Measurements from ENCODE around the gene PARD3.
A peak's percentile ranks its signal among the peaks of the same experiment; 100 is the strongest.

The PARD3 gene

DNA sequence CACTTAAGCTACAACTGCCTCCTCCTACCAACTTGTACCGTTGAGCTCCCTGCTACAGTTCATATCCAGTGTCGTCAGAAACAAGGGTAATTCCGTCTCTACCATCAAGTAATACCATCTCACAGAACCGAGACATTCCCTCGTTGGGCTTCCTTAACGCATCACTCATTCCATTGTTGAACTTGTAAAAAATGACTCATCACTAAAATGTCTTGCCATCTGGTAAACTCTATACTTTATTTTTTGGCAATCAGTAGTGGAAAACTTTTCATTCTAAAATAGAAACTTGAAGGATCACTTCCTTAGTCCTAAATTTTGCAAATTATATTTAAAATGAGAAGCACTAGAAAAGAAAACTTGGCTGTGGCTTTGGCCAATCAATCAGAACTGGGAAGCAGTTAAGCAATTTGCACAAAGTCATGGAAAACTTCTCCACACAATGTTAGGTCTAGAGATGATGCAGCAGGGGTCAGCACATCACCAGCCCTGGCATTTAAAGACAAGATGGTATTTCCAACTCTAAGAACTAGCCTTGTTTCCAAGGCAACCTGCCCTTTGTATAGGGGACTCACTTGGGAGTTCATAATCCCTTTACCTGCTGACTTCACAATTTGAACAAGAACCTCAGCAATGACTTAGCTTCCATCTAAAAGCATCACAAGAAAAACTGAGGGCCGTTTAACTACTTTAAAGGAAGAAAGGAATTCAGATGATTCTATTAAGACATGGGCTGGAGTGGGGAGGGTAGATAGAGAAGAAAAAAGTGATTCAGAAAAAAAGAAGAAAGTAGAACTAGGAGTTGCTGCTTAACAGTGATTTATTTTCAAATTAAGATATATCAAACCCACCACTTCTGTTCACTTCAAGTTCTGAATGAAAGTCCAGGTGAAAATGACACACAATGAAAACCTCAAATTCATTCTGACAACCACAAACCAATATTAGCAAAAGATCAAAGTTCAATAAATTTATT lies 288.1 kb downstream of the PARD3 start:
- Histone ChIP-seq H3K9me2 (replicated peaks; ENCODE audit: control insufficient read depth, low read length) (no peaks in the 10 kb centered on the region), H4K20me1 (ENCODE audit: control insufficient read depth, insufficient read depth, low read depth, low read length) (no peaks in the 10 kb centered on the region), H3K4me2 (ENCODE audit: low read length) (peak overlapping the region; percentile 30), H3K27me3 (ENCODE audit: control insufficient read depth, low read length) (no peaks in the 10 kb centered on the region), H3K27ac (ENCODE audit: low read depth, low read length) (peak overlapping the region; percentile 93), H3K4me1 (ENCODE audit: control insufficient read depth, low read length) (peaks cover 73% of the 10 kb centered on the region), H3K36me3 (ENCODE audit: control insufficient read depth, low read length) (peaks cover 5% of the 10 kb centered on the region; the same call in 1 of the 2 replicates), H3F3A (ENCODE audit: control insufficient read depth, insufficient read depth) (peaks cover 14% of the 10 kb centered on the region), H3K4me3 (ENCODE audit: low read length) (peak overlapping the region; percentile 11; the same call in 1 of the 2 replicates), H3K79me2 (ENCODE audit: control insufficient read depth, low read length) (no peaks in the 10 kb centered on the region), H3K9me3 (ENCODE audit: control insufficient read depth, insufficient read depth, low read length) (peaks cover 9% of the 10 kb centered on the region)
- TF ChIP-seq, protein P1, sequence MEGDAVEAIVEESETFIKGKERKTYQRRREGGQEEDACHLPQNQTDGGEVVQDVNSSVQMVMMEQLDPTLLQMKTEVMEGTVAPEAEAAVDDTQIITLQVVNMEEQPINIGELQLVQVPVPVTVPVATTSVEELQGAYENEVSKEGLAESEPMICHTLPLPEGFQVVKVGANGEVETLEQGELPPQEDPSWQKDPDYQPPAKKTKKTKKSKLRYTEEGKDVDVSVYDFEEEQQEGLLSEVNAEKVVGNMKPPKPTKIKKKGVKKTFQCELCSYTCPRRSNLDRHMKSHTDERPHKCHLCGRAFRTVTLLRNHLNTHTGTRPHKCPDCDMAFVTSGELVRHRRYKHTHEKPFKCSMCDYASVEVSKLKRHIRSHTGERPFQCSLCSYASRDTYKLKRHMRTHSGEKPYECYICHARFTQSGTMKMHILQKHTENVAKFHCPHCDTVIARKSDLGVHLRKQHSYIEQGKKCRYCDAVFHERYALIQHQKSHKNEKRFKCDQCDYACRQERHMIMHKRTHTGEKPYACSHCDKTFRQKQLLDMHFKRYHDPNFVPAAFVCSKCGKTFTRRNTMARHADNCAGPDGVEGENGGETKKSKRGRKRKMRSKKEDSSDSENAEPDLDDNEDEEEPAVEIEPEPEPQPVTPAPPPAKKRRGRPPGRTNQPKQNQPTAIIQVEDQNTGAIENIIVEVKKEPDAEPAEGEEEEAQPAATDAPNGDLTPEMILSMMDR (IDR thresholded peaks at IDR 0.05; ENCODE audit: low read depth, low read length, poor library complexity, severe bottlenecking), result no peak
- TF ChIP-seq EZH2phosphoT487 (IDR thresholded peaks at IDR 0.05; ENCODE audit: borderline replicate concordance, low read length), result no peak

GRCh38 chr10:34526186-34526585 lies 288.9 kb downstream of the PARD3 start:
- Histone ChIP-seq H3F3A (ENCODE audit: control insufficient read depth, insufficient read depth) (peaks cover 14% of the 10 kb centered on the region), H3K9me2 (replicated peaks; ENCODE audit: control insufficient read depth, low read length) (no peaks in the 10 kb centered on the region), H3K36me3 (ENCODE audit: control insufficient read depth, low read length) (peaks cover 5% of the 10 kb centered on the region; the same call in 1 of the 2 replicates), H3K4me3 (ENCODE audit: low read length) (no peak overlapping the region), H3K27ac (ENCODE audit: low read depth, low read length) (peak overlapping the region; percentile 93), H3K4me1 (ENCODE audit: control insufficient read depth, low read length) (peaks cover 76% of the 10 kb centered on the region), H3K9me3 (ENCODE audit: control insufficient read depth, insufficient read depth, low read length) (peaks cover 4% of the 10 kb centered on the region), H3K27me3 (ENCODE audit: control insufficient read depth, low read length) (no peaks in the 10 kb centered on the region), H3K79me2 (ENCODE audit: control insufficient read depth, low read length) (no peaks in the 10 kb centered on the region), H4K20me1 (ENCODE audit: control insufficient read depth, insufficient read depth, low read depth, low read length) (no peaks in the 10 kb centered on the region), H3K4me2 (ENCODE audit: low read length) (peak overlapping the region; percentile 30; the same call in 1 of the 2 replicates)
- TF ChIP-seq, protein P1 (IDR thresholded peaks at IDR 0.05; ENCODE audit: low read depth, low read length, poor library complexity, severe bottlenecking), result no peak
- no peak for TF ChIP-seq EZH2phosphoT487 (IDR thresholded peaks at IDR 0.05; ENCODE audit: borderline replicate concordance, low read length)

- Histone ChIP-seq H3K27me3 (ENCODE audit: control insufficient read depth, low read length) (no peaks in the 10 kb centered on the region), H3K4me3 (ENCODE audit: low read length) (peak overlapping the region; percentile 63), H4K20me1 (ENCODE audit: control insufficient read depth, insufficient read depth, low read depth, low read length) (no peaks in the 10 kb centered on the region), H3K4me2 (ENCODE audit: low read length) (peak overlapping the region; percentile 72), H3K9me2 (replicated peaks; ENCODE audit: control insufficient read depth, low read length) (no peaks in the 10 kb centered on the region), H3K4me1 (ENCODE audit: control insufficient read depth, low read length) (peaks cover 81% of the 10 kb centered on the region), H3K79me2 (ENCODE audit: control insufficient read depth, low read length) (no peaks in the 10 kb centered on the region), H3K27ac (ENCODE audit: low read depth, low read length) (peak overlapping the region; percentile 93), H3K36me3 (ENCODE audit: control insufficient read depth, low read length) (peaks cover 5% of the 10 kb centered on the region; the same call in 1 of the 2 replicates), H3F3A (ENCODE audit: control insufficient read depth, insufficient read depth) (peaks cover 14% of the 10 kb centered on the region), H3K9me3 (ENCODE audit: control insufficient read depth, insufficient read depth, low read length) (no peaks in the 10 kb centered on the region)
- no peak for TF ChIP-seq EZH2phosphoT487 (IDR thresholded peaks at IDR 0.05; ENCODE audit: borderline replicate concordance, low read length)
- TF ChIP-seq, protein P1 (IDR thresholded peaks at IDR 0.05; ENCODE audit: low read depth, low read length, poor library complexity, severe bottlenecking), result no peak
Observed at GRCh38 chr10:34524369-34525091, 290.6 kb downstream of the PARD3 start.
